Mucosa of descending colon (tissue), 3 donors: ENCODE results near the gene TBC1D8. TPM values are rescaled to one million over a fixed set of nuclear protein-coding genes. Genes with fewer than 3 reads are reported as not detected.

Experiments
- ATAC-seq: fragments of 200-7000 bp; cut with Tn5 transposase; one replicate; pipeline ENCODE4 v1.9.1; 2020; ENCODE audit warnings: mild to moderate bottlenecking, moderate library complexity
- DNase-seq, 3 donors: peaks; one replicate each; pipeline ENCODE4 v3.0.0-alpha.2; 2020
- H3K36me3 ChIP-seq: fragments of 200-600 bp; one replicate; pipeline ENCODE4 v1.8.0; 2021; ENCODE audit warnings: low read depth, mild to moderate bottlenecking
- H3K4me1 ChIP-seq: fragments of 200-600 bp; one replicate; pipeline ENCODE4 v1.8.0; 2021; ENCODE audit warnings: low read depth, mild to moderate bottlenecking
- H3K4me3 ChIP-seq: fragments of 200-600 bp; one replicate; pipeline ENCODE4 v1.8.0; 2021; ENCODE audit warnings: mild to moderate bottlenecking
- H3K9me3 ChIP-seq: fragments of 200-600 bp; one replicate; pipeline ENCODE4 v1.8.0; 2021; ENCODE audit warnings: mild to moderate bottlenecking
- CTCF ChIP-seq: fragments of 200-600 bp; IDR thresholded peaks from one replicate; pipeline ENCODE4 v1.8.0; 2022; ENCODE audit warnings: antibody characterized with exemption, mild to moderate bottlenecking
- intact Hi-C, 2 donors: fragments of 100-400 bp; cut with DNase I in 1 of 2; cut with micrococcal nuclease in 1 of 2; formaldehyde crosslinking; loops; one replicate each; pipeline versions ENCODE4 v1.11.0 to v1.11.1; 2022; cut with DNase I, micrococcal nuclease
- long read RNA-seq, 2 donors: library from polyadenylated mRNA; unstranded; transcript quantifications; one replicate each; pipeline ENCODE4 v2.0.0, GENCODE V29; 2019 to 2021
- total RNA-seq, 3 donors: library from RNA; stranded (reverse); fragmentation: NEBNext Ultra II Directional in 2 of 3; extraction: Animal tissue kit (Norgen Biotek cat#: 25700) in 2 of 3; gene quantifications; one replicate each; pipeline versions ENCODE4 v1.2.1 to v1.2.4, GENCODE V29; 2021 to 2023
- donor health status: DM: no; HTN: no; CAD: no; lungs with moderate emphysema.
- donor health status: DM: no; HTN: no; CAD: no.
- donor health status: DM: no; HTN: yes; CAD: no.

Gene TBC1D8
- 10 to 100 TPM; 14.4 to 28.8 (median 17.7) TPM for total RNA-seq
- long read RNA-seq, donor 1, partial matches to known transcripts: 2 of 7 reads
- long read RNA-seq, donor 1, other reads (novel, unspliced or antisense): 4 of 7 reads
- long read RNA-seq, donor 2, partial matches to known transcripts: 9 of 11 reads
- long read RNA-seq, donor 2, other reads (novel, unspliced or antisense): 0 of 11 reads

DNA sequence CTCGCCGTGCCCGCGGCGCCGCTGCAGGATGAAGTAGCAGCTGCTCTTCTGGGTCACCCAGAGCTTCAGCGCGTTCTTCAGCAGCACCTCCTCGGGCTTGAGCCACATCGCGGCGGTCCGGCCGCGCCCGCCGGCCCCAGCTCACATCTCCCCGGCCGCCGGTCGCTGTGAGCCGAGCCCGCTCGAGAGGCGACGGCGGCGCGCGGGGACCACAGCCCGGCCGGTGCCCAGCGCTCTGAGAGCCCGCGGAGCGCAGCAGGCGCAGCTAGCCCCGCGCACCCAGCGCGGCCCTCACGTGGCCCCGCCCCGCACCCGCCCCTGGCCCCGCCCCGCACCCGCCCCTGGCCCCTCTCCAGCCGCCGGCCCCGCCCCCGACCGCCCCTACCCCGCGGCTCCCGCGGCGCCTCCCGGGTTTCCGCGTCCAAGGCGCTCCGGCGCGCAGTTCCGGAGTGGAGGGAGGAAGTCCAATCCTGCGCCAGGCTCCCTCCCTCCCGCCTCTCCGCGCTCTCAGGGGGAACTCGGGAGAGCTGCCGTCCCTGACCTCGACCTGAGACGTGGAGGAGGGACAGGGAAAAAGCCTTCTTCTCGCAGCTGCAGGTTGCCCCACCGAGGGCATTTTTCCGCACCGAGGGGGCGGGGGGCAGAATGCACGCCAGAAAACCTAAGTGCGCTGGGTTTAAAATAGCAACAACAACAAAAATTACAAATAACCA, at the start of gene TBC1D8:
Gene TBC1D8 (minus strand): TSS at position 237 of the 713 bp plus-strand sequence. CDS start 129 bp downstream, at position 108.
- ATAC-seq (peak; percentile 89), DNase-seq (peak; percentile 85 to 94 (median 93))
- Histone ChIP-seq H3K4me3 (peak within 1 kb of the TSS; percentile 50), H3K4me1 (peaks cover 23% of the 10 kb centered on the region), H3K9me3 (no peaks in the 10 kb centered on the region), H3K36me3 (no peaks in the 10 kb centered on the region)
- no peak for TF ChIP-seq CTCF
- intact Hi-C loops: loop anchor here (5.0 to 10.0 kb wide), 2 partner anchors 117 to 139 kb away; no protein-coding TSS in a partner anchor

DNA sequence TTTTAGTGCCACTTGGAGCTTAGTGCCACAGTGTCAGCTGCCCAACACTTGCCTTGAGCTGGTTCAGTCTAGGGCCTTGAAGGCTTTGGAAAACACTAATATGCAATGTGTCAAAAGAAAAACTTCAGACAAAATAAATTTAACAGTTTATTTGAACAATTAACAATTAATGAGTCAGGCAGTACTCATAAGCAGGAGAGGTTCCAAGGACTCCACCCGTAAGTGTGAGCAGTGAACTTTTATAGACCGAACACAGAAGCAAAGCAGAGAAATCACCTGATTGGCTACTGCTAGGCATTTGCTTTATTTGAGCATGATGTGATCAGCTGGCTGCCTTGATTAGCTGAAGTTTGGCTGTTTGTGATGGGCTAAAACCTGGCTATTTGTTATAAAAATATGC, 49.5 kb upstream of the TBC1D8 start:
- intact Hi-C loops: loop anchor here in 1 of 2 donors (10.0 kb wide), 1 partner anchor 186 kb away; no protein-coding TSS in a partner anchor
- no peaks in the 10 kb centered on the region for H3K36me3 ChIP-seq
- no peak for TF ChIP-seq CTCF
- H3K4me3 ChIP-seq: no peak overlapping the region
- DNase-seq: no peak
- ATAC-seq: peak; percentile 39
- no peaks in the 10 kb centered on the region for H3K4me1 ChIP-seq
- H3K9me3 ChIP-seq: no peaks in the 10 kb centered on the region

DNA sequence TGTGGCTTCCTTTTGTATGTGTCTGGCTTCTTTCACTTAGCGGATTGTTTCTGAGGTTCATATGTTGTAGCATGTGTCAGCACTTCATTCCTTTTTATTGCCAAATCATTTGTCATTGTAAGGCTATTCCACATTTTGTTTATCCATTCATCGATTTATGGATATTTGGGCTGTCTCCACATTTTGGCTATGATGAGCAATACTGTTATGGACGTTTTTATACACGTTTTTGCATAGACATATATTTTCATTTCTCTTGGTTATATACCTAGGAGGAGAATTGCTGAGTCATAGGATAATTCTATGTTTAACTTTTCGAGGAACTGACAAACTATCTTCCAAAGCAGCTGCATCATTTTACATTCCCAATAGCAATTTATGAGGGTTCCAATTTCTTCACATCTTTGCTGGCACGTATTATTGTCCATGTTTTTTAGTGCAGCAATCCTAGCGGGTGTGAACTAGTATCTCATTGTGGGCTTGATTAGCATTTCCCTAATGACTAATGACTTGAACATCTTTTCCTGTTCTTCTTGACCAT, 48.1 kb upstream of the TBC1D8 start:
- ATAC-seq (no peak), DNase-seq (no peak)
- H3K9me3 ChIP-seq: no peaks in the 10 kb centered on the region
- no peaks in the 10 kb centered on the region for H3K36me3 ChIP-seq
- H3K4me1 ChIP-seq: no peaks in the 10 kb centered on the region
- H3K4me3 ChIP-seq: no peak overlapping the region
- intact Hi-C loops: no loop called here
- TF ChIP-seq CTCF: no peak

DNA sequence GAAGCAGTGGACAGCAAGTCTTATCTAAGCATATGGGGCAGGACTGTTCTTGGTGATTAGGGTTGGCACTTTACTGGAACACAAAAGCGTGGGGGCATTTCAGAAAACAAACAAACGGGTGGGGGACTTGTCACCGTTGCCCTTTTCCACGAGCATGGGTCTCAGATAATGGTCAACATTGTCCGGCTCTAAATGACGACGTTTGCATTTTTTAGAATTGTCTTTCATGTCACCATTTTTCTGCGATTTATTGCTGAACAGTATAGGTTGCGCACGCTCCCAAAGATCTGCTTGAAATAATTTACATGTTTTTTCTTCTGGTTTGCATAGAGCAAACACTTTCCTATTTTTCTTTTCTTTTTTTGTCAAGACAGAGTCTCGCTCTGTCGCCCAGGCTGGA, 46.6 kb upstream of the TBC1D8 start:
- Histone ChIP-seq H3K4me1 (no peaks in the 10 kb centered on the region), H3K4me3 (no peak overlapping the region), H3K9me3 (no peaks in the 10 kb centered on the region), H3K36me3 (no peaks in the 10 kb centered on the region)
- DNase-seq (no peak), ATAC-seq (no peak)
- TF ChIP-seq CTCF: no peak
- intact Hi-C loops: no loop called here

DNA sequence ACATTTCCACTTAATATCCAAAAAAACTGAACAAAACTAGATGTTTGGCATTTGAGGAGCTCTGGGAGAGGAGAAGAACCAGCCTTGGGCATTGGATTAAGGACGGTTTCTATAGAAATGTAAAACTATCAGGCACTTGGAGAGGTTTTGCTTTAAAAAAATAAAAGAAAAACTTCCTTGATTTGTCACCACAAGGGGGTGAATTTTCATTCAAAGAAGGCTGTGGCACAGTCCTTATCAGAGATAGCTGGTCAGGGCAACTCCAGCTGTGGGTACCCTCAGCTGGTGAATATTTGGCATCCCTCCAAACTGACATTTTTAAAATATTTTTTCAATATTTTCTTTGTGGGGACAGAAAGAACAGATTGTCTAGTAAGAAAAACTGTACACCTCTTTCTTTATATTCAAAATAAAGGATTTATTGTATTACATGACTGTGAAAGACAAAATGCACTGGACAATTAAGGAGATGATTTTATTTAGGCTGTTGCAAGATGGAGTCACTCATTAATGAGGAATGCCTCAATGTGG, 46.1 kb upstream of the TBC1D8 start:
- Histone ChIP-seq H3K9me3 (no peaks in the 10 kb centered on the region), H3K36me3 (no peaks in the 10 kb centered on the region), H3K4me1 (no peaks in the 10 kb centered on the region), H3K4me3 (no peak overlapping the region)
- intact Hi-C loops: no loop called here
- TF ChIP-seq CTCF: no peak
- ATAC-seq: no peak
- DNase-seq: no peak
